Type B pancreatic cell (in vitro differentiated cells): ENCODE data around the gene PTPDC1. TPM values are rescaled to one million over a fixed set of nuclear protein-coding genes. Genes with fewer than 3 reads are reported as not detected.
"Not testable (repeated sequence)": the region's sequence is repeated elsewhere in the genome, so short reads cannot be mapped to it uniquely, and the experiment has no call there.

Experiments used
- DNase-seq: peaks from one replicate; pipeline ENCODE4 v3.0.0; 2021; ENCODE audit warnings: mixed read lengths; ENCODE audit not compliant: unreplicated experiment; ENCODE audit errors: extremely low spot score
- H3K27ac Mint-ChIP-seq: 2 replicates; pipeline ENCODE4 v1.8.0; 2021; ENCODE audit warnings: mild to moderate bottlenecking, mixed read lengths
- H3K27me3 Mint-ChIP-seq: 2 replicates; pipeline ENCODE4 v1.8.0; 2021; ENCODE audit warnings: mixed read lengths
- H3K36me3 Mint-ChIP-seq: 2 replicates; pipeline ENCODE4 v1.8.0; 2021; ENCODE audit warnings: mixed read lengths
- H3K4me1 Mint-ChIP-seq: one replicate; pipeline ENCODE4 v1.8.0; 2021; ENCODE audit warnings: mixed read lengths; ENCODE audit not compliant: unreplicated experiment
- H3K4me3 Mint-ChIP-seq: 2 replicates; pipeline ENCODE4 v1.8.0; 2021; ENCODE audit warnings: mild to moderate bottlenecking, mixed read lengths
- H3K9me3 Mint-ChIP-seq: 2 replicates; pipeline ENCODE4 v1.8.0; 2021; ENCODE audit warnings: mixed read lengths
- CTCF ChIP-seq: fragments of 200-600 bp; sonication (generic); conservative IDR thresholded peaks from 2 replicates; pipeline ENCODE4 v1.5.0; 2021; ENCODE audit warnings: antibody characterized with exemption, mild to moderate bottlenecking
- total RNA-seq: library from RNA; stranded (reverse); gene quantifications from 2 replicates; pipeline ENCODE4 v1.2.1, GENCODE V29; 2021; ENCODE audit warnings: low replicate concordance

The PTPDC1 gene
- total RNA-seq, 1 donor from 2014 or later, result 7.9 TPM

- DNase-seq, result no peak
- Mint-ChIP-seq H3K4me1 (peaks cover 12% of the 10 kb centered on the region), H3K9me3 (no peaks in the 10 kb centered on the region), H3K27me3 (no peaks in the 10 kb centered on the region), H3K4me3 (no peak overlapping the region), H3K36me3 (peaks cover 8% of the 10 kb centered on the region), H3K27ac (no peak overlapping the region)
- TF ChIP-seq CTCF, result no peak
Measured at GRCh38 chr9:94082956-94083355, 1.3 kb upstream of the PTPDC1 start.

GRCh38 chr9:94083384-94083783 is 880 bp upstream of the PTPDC1 start:
- Mint-ChIP-seq H3K4me3 (no peak overlapping the region), H3K27ac (no peak overlapping the region), H3K9me3 (no peaks in the 10 kb centered on the region), H3K27me3 (no peaks in the 10 kb centered on the region), H3K4me1 (peaks cover 12% of the 10 kb centered on the region), H3K36me3 (peaks cover 8% of the 10 kb centered on the region)
- no peak for DNase-seq
- TF ChIP-seq CTCF, result no peak

- no peak overlapping the region for H3K27ac Mint-ChIP-seq
- no peak overlapping the region for H3K4me3 Mint-ChIP-seq
- H3K4me1 Mint-ChIP-seq, result peaks cover 12% of the 10 kb centered on the region
- DNase-seq, result no peak
- no peaks in the 10 kb centered on the region for H3K27me3 Mint-ChIP-seq
- TF ChIP-seq CTCF, result no peak
- no peaks in the 10 kb centered on the region for H3K9me3 Mint-ChIP-seq
- H3K36me3 Mint-ChIP-seq, result peaks cover 5% of the 10 kb centered on the region
Measured at GRCh38 chr9:94085062-94085639, 887 bp downstream of the PTPDC1 start.

GRCh38 chr9:94086486-94087345 is 2.5 kb downstream of the PTPDC1 start:
- Mint-ChIP-seq H3K4me1 (peaks cover 12% of the 10 kb centered on the region), H3K9me3 (no peaks in the 10 kb centered on the region), H3K27me3 (no peaks in the 10 kb centered on the region), H3K4me3 (no peak overlapping the region), H3K27ac (no peak overlapping the region), H3K36me3 (peaks cover 5% of the 10 kb centered on the region)
- DNase-seq, result no peak
- no peak for TF ChIP-seq CTCF

- H3K4me1 Mint-ChIP-seq, H3K9me3 Mint-ChIP-seq, H3K4me3 Mint-ChIP-seq, H3K27me3 Mint-ChIP-seq, H3K36me3 Mint-ChIP-seq, H3K27ac Mint-ChIP-seq, DNase-seq: not testable (repeated sequence)
Measured at GRCh38 chr9:94094219-94095145, 10.2 kb downstream of the PTPDC1 start.
